Measurements from ENCODE around the gene MOSMO.
"Not testable (repeated sequence)": the region's sequence is repeated elsewhere in the genome, so short reads cannot be mapped to it uniquely, and the experiment has no call there.

Gene MOSMO

DNA sequence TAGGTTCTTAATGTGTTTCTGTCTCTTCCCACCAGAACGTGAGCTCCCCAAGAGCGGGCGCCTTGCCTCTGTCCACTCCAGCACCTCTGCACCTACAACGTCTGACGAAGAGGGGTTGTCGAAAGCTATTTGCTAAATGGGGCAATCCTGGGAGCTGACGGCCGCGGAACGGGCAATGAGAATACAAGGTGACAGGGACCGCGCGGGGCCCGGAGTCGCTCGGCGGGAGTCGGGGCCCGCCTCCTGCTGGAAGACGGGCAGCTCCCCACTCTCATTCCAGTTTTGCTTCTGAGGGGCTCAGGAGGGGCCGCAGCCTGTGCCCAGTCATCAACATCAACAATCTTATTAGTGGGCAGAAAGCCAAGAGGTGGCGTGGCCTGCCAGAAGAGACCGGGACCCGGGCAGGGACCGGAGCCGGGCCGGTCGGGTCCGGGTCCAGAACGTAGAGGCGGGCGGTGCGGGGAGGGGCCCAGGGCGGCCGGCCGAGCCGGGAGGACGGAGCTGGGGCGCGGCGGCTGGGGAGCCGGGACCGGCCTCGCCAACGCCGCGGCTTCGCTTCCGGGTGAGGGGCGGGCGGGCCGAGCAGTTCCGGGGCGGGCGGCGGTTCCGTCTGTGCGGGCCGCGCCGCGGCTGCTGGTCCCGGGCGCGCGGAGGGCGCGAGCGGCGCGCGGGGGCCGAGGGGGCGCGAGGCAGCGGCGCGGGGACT is at the start of gene MOSMO:
TSS of gene MOSMO (plus strand) at position 603 of the 706 bp plus-strand sequence. CDS start 191 bp downstream, outside the sequence.
- DNase-seq = no peak

DNA sequence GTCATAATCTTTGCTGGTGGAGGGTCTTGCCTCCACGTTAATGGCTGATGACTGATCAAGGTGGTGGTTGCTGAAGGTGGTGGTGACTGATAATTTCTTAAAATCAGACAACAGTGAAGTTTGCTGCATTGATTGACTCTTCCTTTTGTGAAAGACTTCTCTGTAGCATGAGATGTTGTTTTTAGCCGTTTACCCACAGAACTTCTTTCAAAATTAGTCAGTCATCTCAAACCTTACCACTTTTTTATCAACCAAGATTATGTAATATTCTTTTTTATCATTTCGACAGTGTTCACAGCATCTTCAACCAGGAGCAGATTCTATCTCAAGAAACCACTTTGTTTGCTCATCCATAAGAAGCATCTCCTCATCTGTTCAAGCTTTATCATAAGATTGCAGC is 48.9 kb upstream of the MOSMO start:
- DNase-seq = no peak

DNA sequence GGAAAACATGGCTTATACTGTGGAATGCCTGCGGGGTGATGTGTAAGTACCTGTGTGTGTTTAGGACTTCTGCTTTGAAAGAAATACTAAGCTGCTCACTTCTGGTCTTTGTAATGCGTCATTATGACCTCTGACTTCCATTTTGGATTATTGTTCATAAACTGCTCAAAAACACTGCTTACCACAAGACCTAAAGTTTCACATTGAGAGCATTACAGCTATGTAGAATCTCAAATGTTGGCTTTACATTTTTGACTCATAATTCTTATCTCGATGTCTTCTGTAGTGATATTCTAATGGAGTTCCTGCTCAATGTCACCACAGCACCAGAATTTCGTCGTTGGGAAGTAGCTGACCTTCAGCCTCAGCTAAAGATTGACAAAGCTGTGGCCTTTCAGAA is 45.4 kb upstream of the MOSMO start:
- DNase-seq = no peak

DNA sequence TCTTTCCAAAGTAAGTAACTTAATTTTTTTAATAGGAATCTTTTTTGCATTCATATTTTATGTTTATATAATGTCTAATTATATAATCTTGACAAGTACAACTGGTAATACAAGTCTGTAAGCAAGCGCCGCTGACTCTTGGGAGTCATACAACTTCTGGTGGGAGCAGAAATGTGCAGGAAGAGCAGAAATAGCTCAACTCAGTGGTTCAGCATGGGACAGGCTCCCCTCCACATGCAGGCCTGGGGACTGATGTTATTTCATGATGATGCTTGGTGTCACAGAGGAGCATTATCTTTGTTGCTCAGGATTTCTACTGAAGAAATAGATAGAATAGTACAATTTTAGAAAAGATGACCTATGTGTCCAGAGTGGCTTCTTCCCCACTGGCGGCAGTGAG is 44.0 kb upstream of the MOSMO start:
- no peak for DNase-seq

DNA sequence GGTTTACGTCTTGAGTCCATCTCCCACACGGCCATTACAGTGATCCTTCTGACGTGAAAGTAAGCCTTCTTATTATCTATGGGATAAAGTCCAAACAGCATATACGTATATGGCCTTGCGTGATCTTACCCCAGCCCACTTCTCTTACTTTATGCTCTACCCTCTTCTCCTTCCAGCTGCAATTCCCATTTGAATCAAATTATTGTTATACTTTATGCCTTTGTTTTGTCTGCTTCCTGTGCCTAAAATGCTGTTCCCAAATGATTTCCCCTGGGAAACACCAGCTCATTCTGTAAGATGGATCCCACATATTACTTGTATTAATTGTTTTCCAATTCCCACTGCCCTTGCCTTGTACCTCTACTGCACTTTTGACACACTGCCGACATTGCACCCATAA is 43.6 kb upstream of the MOSMO start:
- no peak for DNase-seq

DNA sequence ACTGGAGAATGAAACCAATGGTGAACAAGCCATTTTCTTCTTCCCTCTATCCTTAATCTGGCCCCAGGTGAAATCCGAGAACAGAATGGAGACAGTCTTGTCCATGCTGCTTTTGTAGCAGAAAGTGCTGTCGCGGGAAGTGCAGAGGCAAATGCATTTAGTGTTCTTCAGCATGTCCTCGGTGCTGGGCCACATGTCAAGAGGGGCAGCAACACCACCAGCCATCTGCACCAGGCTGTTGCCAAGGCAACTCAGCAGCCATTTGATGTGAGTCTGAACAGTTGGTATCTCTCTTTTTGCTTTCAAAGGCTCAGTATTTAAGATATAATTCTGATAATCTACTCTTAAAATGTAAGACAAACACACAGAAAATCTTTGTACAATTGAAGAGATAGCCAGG is 36.1 kb upstream of the MOSMO start:
- DNase-seq = no peak

DNA sequence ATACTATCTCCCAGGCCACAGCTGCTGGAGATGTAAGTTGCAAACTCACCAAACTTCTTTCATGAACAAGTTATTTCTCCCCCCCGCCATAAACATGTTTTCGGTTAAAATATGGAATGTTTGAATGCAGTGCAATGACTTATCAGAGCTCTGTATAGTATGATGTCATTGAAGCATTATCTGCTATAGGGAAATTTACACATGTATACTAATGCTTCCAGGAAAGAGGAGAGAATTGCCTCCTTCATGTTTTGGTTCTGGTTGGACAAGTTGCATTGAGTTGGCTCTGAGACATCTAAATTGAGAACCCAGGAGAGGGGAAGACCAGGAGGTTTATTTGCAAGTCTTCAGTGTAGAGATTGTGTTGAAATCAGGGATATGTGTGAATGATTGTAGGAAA is 34.0 kb upstream of the MOSMO start:
- DNase-seq = no peak

DNA sequence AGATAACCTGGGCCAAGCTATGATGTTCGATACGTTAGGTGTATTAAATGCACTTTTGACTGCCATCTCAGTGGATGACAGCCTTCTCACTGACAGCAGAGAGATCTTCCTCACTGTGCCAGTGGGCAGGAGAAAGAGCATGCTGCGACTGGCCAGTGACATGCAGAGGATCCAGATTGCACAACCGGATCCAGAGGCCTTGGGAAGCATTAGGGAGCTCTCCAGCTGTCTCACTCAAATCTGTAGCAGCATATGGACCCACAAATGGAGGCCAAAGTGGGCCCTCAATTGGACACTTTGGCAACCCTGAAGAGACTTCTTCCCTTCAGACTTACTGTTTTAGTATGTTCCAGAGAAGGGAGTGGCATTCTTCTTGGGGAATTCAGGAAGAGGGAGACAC is 27.9 kb upstream of the MOSMO start:
- no peak for DNase-seq

DNA sequence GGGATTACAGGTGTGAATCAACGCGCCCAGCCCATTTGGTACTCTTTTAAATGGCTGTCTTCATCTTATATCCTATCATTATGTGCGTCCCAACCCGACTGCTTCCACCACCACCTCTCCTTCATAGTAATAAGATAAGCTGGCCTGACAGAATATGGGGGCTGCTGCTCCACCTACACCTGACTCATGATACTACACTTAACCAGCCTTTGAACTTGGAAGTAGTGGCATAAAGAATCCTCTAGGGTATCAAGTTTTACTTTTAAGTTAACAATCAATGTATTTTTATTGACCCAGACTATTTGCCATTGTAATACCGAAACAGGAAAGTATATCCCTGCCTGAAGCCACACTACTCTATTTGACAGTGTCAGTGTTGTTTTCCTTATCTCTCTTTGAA is 25.8 kb upstream of the MOSMO start:
- no peak for DNase-seq

DNA sequence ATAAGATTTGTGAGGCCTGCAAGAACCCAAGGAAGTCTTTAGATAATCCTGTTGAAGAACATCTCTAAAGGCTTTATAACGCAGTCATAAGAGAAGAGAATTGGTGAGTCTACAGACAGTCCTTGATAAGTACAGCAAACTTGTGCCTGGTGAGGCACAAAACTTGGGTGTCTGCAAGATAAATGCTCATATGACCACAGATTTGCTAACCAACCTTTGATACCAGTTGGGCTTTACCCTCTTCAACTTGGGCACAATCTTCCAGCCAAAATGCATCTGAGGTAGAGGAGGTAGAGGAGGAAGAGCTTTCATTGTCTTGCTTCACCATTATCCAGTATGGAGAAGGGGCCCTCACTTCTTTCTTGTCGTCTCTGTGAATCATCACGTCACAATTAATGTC is 23.8 kb upstream of the MOSMO start:
- no peak for DNase-seq

DNA sequence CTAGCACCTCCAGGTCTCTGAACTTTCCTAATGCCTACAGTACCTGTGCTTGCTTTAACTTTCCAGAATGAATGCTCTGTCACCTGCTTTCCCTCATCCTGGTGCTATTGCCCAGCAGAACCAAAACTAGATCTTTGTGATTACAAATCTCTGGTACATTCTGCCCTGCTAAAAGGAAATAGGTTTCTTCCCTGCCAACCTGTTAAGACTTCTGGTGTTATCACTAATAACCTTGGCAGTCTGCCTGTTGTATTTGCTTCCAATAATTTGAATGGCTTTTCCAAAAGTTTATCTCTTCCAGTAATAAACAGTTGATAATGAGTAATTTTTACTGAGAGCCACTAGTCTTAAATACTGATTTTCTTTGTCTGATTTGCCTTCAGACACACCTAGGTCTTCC is 22.4 kb upstream of the MOSMO start:
- DNase-seq = no peak

DNA sequence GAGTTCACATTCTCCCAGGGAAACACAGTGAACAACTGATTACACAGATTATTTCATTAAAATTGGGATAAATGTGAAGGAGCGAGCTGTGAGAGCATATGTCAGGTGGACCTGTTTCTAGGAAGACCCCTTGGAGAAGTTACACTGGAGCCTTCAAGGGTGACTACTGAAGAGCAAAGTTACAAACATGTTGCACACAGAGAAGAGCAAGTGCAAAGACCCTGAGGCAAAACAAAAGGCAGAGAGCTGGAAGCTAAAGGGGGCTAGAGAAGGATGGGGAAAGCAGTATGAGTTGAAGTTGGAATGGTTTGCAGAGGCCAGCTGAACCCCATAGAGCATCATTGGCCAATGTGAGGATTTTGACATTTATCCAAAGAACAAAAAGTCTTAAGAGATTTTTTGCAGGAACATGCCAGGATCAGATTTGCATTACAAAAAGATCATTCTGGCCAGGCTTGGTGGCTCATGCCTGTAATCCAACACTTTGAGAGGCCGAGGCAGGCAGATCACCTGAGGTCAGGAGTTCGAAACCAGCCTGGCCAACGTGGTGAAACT is 21.1 kb upstream of the MOSMO start:
- DNase-seq = no peak

DNA sequence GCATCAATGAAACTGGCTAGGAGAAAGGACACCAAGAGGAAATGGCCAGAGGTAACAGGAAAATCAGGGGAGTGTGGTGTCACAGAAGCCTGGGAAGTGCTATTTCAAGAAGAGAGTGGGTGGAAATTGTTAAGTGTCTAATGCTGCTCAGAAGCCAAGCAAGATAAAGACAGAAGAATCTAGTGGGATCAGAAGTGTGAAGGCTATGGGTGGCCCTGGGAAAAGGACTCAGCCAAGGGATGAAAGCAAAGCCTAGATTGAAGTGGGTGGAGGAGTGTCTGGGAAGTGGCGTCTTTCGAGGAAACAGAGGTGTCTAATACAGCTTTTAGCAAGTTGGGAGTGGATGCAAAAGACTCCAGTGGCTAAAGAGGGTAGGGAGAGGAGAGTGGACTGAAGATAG is 20.4 kb upstream of the MOSMO start:
- no peak for DNase-seq

DNA sequence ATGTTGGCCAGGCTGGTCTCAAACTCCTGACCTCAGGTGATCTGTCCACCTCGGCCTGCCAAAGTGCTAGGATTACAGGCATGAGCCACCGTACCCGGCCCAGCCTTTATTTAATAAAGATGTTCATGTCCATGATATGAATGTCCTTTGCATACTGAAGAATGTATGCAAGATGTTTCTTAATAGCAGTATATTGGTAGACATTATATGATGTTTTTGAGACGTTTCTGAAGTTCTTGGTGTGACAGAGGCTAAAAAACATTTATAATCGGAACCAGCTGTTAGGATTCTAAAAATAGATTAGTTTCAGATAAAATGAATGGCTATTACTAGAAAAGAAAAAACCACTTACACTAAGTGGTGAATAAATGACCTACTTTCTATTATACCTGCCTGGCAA is 18.8 kb upstream of the MOSMO start:
- DNase-seq = no peak

DNA sequence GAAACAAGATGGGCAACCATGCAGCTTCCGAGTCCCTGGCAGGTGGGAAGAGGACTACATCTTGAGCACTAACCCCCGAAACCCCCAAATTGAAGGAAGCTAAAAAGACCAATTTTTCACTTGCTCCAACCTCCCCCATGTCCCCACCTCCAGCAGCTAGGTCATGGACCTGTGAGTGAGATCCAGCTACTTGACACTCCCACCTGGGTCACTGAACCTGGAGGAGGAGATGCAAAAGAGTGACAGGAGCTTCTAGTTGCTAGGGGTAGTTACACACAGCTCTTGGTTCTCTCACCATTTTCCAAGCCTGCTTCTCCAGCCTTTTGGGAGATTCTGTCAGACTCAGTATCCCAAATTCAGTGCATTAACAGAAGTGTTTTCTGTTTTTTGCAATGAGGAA is 18.2 kb upstream of the MOSMO start:
- no peak for DNase-seq

DNA sequence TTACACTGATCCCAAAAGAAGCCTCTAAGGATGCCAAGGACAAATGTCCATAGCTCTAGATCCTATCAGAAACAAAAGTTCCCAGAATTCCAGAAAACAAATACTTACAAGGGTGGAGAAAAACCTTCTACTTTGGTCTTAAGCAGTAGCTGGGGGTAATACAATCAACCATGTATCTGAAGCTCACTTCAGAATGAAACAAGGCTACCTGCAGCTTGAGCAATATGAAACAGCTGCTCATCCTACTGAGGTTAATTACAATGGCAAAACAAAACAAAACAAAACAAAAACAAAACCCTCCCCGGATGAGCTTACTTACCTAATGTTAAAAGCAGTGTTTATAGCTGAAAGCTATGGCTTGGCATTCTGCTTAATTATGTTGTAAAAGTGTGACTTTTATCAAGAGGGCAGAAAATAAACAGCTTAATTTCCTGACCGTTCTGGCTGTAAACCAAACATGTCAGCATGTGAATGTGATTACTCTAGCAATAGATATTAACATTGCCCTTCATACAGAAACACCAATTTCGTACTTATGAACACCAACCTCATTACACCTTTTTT is 17.4 kb upstream of the MOSMO start:
- no peak for DNase-seq

DNA sequence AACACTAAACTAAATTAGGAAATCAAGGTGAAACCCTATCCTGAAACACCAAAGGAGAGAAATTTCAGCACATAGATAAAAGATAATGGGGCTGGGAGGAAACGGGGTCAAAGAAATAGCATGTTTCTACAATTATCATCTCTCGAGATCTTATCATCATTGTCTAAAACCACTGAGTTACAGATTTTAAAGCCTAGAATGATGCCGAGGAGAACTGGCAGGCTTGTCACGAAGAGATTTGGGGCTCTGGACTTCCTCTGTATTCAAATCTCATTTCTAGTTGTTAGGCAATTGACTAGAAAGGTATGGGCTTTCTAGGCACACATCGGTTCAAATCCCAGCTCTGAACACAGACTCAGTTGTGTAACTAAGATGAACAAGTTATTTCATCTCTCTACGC is 16.3 kb upstream of the MOSMO start:
- DNase-seq = no peak

DNA sequence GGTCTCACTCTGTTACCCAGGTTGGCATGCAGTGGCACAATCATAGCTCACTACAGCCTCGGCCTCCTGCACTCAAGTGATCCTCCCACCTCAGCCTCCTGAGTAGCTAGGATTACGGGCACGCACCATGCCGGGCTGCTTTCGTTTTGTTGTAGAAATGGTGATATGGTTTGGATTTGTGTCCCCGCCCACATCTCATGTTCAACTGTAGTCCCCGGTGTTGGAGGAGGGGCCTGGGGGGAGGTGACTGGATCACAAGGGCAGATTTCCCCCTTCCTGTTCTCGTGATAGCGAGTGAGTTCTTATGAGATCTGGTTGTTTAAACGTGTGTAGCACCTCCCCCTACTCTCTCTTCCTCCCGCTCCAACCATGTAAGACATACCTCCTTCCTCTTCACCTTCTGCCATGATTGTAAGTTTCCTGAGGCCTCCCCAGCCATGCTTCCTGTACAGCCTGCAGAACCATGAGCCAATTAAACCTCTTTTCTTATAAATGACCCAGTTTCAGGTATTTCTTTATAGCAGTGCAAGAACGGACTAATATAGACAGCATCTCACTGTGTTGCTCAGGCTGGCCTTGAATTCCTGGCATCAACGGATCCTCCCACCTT is 12.9 kb upstream of the MOSMO start:
- DNase-seq = no peak

DNA sequence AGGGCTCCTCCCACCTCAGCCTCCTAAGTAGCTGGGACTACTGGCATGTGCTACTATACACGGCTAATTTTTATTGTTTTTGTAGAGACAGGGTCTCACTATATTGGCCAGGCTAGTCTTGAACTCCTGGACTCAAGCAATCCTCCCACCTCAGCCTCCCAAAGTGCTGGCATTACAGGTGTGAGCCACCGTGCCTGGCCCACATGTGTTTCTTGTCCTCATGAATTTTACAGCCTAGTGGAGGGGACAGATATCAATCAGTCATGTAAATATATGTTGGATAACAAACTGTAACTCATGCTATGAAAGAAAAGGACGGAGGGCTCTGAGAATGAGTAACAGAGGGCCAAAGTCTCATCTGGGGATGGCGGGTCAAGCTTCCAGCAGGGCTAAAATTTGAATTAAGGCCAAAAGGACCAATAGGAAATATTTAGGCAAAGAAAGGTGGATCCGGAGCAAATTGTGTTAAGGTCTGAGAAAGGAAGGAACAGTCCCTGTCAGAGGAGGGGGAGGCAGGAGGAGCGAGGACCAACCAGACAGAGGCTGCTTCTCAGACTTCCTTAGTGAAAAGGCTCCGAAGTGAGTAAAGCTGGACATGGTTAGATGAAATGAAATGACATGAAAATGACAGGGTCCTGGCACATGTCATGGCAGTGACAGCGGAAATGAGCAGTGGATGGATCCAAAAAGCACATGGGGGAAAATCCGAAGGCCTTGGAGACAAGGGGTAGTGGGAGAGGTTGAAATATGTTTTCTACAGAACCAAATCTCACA is 10.8 kb upstream of the MOSMO start:
- DNase-seq = no peak

DNA sequence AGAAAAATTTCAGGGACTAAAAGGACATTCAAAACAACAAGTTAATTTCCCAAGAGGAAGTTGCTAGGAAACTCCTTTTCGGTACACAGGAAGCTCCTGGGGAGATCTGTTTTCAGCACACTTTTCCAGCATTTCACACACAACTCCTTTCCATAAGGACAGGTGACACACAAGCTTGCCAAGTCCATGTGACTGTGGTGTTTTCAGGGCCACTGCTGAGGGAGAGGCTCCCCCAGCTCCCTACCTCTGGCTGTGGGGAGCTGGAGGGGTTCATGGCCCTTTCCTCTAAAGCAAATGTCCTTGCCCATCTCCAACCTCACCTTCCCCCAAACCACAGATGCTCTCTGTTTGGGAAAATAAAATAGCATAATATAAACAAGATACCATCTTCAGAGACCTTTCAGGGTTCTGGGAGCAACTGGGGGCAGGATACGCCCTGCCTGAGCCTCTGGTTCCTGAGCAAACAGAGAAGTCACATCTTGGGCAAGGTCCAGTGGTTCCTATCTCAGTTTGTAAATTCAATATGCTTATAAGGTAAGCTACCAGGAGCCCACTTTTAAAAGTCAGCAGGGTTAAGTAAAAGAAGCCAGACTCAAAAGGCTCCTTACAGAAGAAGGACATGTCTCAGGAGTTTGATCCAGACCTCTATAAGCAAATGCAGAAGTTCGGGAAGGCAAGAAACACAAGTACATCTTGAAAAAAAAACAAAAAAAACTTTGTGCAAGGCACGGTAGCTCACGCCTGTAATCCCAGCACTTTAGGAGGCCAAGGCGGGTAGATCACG is 10.0 kb upstream of the MOSMO start:
- no peak for DNase-seq

DNA sequence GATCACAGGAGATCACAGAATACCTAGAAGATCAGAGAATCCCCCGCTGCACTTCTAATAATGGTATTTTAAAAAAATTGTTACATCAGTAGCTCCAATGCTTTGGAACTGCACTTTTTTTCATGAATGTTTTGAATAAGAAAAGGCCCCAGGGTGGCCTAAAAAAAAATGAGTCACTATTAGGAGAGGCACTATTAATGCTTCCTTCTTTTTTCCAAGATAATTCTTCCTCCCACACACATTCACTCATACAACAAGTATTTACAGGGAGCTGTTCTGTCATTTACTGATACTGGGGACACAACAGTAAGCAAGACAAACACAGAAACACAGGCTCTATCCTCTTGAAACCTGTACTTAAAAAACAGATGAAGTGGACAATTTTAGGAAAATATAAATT is 6.3 kb upstream of the MOSMO start:
- DNase-seq = no peak

DNA sequence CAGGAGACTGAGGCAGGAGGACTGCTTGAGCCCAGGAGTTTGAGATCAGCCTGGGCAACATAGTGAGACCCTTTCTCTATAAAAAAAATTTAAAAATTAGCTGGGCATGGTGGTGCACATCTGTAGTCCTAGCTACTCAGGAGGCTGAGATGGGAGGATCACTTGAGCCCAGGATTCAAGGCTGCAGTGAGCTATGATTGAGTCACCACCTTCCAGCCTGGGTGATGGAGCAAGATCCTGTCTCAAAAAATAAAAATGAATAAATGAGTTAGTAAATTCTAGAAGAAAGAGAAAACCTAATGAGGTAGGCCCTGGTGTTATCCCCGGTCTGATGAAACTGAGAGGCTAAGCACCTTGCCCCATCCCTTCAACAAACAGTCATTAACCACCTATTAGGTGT is 5.9 kb upstream of the MOSMO start:
- DNase-seq = not testable (repeated sequence)

DNA sequence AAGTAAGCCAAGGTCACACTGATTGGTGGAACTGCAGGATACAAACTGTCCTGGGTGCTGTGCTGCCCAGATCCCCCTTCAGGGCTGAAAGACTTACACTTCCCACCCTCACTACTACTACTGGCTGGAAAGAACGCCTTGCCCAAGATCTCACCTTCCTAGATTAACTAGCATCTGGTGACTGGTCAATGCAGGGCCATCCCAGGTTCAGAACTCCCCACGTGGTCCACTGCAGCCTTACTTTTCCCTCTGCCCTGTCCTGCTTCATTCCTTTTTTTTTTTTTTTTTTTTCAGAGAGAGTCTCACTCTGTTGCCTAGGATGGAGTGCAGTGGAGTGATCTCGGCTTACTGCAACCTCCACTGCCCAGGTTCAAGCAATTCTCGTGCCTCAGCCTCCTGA is 4.7 kb upstream of the MOSMO start:
- DNase-seq = no peak
